K562 (cell line): Measurements from ENCODE around the gene ADAM19. TPM values are rescaled to one million over a fixed set of nuclear protein-coding genes. Genes with fewer than 3 reads are reported as not detected.

Experiments
- ATAC-seq: fragments of 200-7000 bp; cut with Tn5 transposase; 3 replicates; pipeline ENCODE4 v1.9.1; 2020; ENCODE audit warnings: moderate library complexity
- BruUV-seq: library from RNA; stranded (reverse); fragments of 400-500 nt; replicated peaks from 2 replicates; lab custom pipeline; 2021; lab: Mats Ljungman, UMichigan
- CTCF ChIA-PET: fragments of 300-600 bp; formaldehyde crosslinking; extraction: SDS; loops from one replicate; lab custom pipeline; 2021; ENCODE audit warnings: low intra/inter-chr PET ratio; lab: Yijun Ruan, JAX
- POLR2A ChIA-PET: fragments of 300-600, 350-650 bp; sonication (Branson Sonifier 250); formaldehyde crosslinking; extraction: SDS; loops from one replicate; lab custom pipeline; 2021; ENCODE audit warnings: antibody characterized with exemption, inconsistent platforms; lab: Yijun Ruan, JAX
- DNase-seq, 4 experiments: peaks; one replicate each; pipeline versions ENCODE4 v3.0.0 to v3.0.0-alpha.2; 2011 to 2018; ENCODE audit warnings: low spot score in 3 of 4, mixed read lengths in 3 of 4; ENCODE audit errors: extremely low read depth in 1 of 4
- FAIRE-seq: peaks from 2 replicates; lab custom pipeline; 2011; peaks lifted over from hg19 to GRCh38; lab: Jason Lieb, UNC
- H2AFZ ChIP-seq: 2 replicates; pipeline ENCODE4 v1.6.0; 2011; ENCODE audit warnings: low read depth, low read length, control low read depth, inconsistent platforms
- H3K27ac ChIP-seq: fragments of 200-600 bp; 3 replicates; pipeline ENCODE4 v1.8.0; 2011; ENCODE audit warnings: low read depth, mild to moderate bottlenecking, control low read depth, inconsistent platforms, low read length, moderate library complexity, mixed read lengths; ENCODE audit errors: extremely low read depth
- H3K27me3 ChIP-seq, 2 experiments: fragments of 300-600 bp in 1 of 2; 2 replicates in 1 of 2; 3 replicates in 1 of 2; pipeline versions ENCODE4 v1.6.0 to v1.8.0; 2011; ENCODE audit warnings: inconsistent platforms in 2 of 2, low read length in 2 of 2, mild to moderate bottlenecking in 1 of 2, mixed read lengths in 1 of 2, moderate library complexity in 1 of 2; ENCODE audit not compliant: control insufficient read depth in 2 of 2, insufficient read depth in 2 of 2
- H3K36me3 ChIP-seq: fragments of 300-600 bp; 3 replicates; pipeline ENCODE4 v1.8.0; 2011; ENCODE audit warnings: mild to moderate bottlenecking, low read length, inconsistent platforms; ENCODE audit not compliant: control insufficient read depth, insufficient read depth
- H3K4me1 ChIP-seq, 2 experiments: fragments of 200-600 bp in 1 of 2; replicated peaks in 1 of 2; 2 replicates in 1 of 2; 3 replicates in 1 of 2; pipeline versions ENCODE4 v1.5.1 to v1.8.0; 2011; ENCODE audit warnings: inconsistent platforms in 2 of 2, low read length in 2 of 2, mild to moderate bottlenecking in 1 of 2, mixed read lengths in 1 of 2, moderate library complexity in 1 of 2; ENCODE audit not compliant: control insufficient read depth in 2 of 2, insufficient read depth in 2 of 2
- H3K4me2 ChIP-seq: 2 replicates; pipeline ENCODE4 v1.6.1; 2011; ENCODE audit warnings: low read length, control low read depth, inconsistent platforms, mixed read lengths; ENCODE audit not compliant: insufficient read depth
- H3K4me3 ChIP-seq: fragments of 200-600 bp; sonication (generic), shearing (Covaris generic); 2 replicates; pipeline ENCODE4 v1.5.1; 2016; ENCODE audit warnings: control low read depth, inconsistent platforms
- H3K79me2 ChIP-seq: fragments of 200-600 bp; 3 replicates; pipeline ENCODE4 v1.8.0; 2011; ENCODE audit warnings: low read length, inconsistent platforms; ENCODE audit not compliant: control insufficient read depth, insufficient read depth
- H3K9ac ChIP-seq, 2 experiments: 2 replicates each; pipeline versions ENCODE4 v1.6.0 to v1.6.1; 2011; ENCODE audit warnings: low read depth in 2 of 2, low read length in 2 of 2, control low read depth in 1 of 2, inconsistent platforms in 1 of 2, mild to moderate bottlenecking in 1 of 2, mixed read lengths in 1 of 2; ENCODE audit not compliant: insufficient read depth in 1 of 2
- H3K9me1 ChIP-seq: one replicate; pipeline ENCODE4 v1.6.0; 2011; ENCODE audit warnings: inconsistent platforms, mild to moderate bottlenecking, low read length, moderate library complexity; ENCODE audit not compliant: control insufficient read depth, insufficient read depth
- H3K9me3 ChIP-seq: replicated peaks from 2 replicates; pipeline ENCODE4 v1.5.1; 2011; ENCODE audit warnings: low read depth, low read length, inconsistent platforms; ENCODE audit not compliant: control insufficient read depth, insufficient read depth
- H4K20me1 ChIP-seq: replicated peaks from 2 replicates; pipeline ENCODE4 v1.6.1; 2011; ENCODE audit warnings: low read length, inconsistent platforms, mixed read lengths; ENCODE audit not compliant: control insufficient read depth, insufficient read depth
- BACH1 ChIP-seq: fragments of 200-800 bp; sonication (Bioruptor generic); IDR thresholded peaks from 2 replicates; pipeline ENCODE4 v1.6.1; 2016; ENCODE audit warnings: missing genetic modification characterization, missing compliant biosample characterization
- NUFIP1 ChIP-seq: fragments of 450-650 bp; IDR thresholded peaks from 2 replicates; pipeline ENCODE4 v1.6.1; 2018; ENCODE audit not compliant: partially characterized antibody
- SMAD2 ChIP-seq: fragments of 150-350 bp; IDR thresholded peaks from 2 replicates; pipeline ENCODE4 v1.6.1; 2014; ENCODE audit warnings: low read depth, mild to moderate bottlenecking, low read length
- ZBTB17 ChIP-seq: fragments of 450-650 bp; formaldehyde crosslinking; IDR thresholded peaks from 2 replicates; pipeline ENCODE4 v1.4.0; 2020; ENCODE audit warnings: mild to moderate bottlenecking
- ZNF224 ChIP-seq: sonication (generic); formaldehyde crosslinking; IDR thresholded peaks from 2 replicates; pipeline ENCODE4 v1.8.0; 2022; ENCODE audit warnings: mild to moderate bottlenecking, missing genetic modification reagents
- ZNF347 ChIP-seq: fragments of 450-650 bp; formaldehyde crosslinking; IDR thresholded peaks from 2 replicates; pipeline ENCODE4 v1.4.0; 2020; ENCODE audit warnings: low read depth, mild to moderate bottlenecking, moderate library complexity
- in situ Hi-C: fragments of 300-500 bp; cut with MboI; formaldehyde crosslinking; loops from 4 replicates; pipeline ENCODE4 v1.15.0; 2018; ENCODE audit warnings: inconsistent platforms, mixed read lengths
- intact Hi-C: fragments of 100-400 bp; cut with micrococcal nuclease; formaldehyde crosslinking; loops from 2 replicates; pipeline ENCODE4 v1.14.2; 2022
- polyA plus RNA-seq, 8 experiments: library from polyadenylated mRNA; depleted of rRNA in 4 of 8; stranded (reverse) in 5 of 8; unstranded in 3 of 8; fragments of >200 nt; fragmentation: Nextera tagmentation in 2 of 8; fragmentation: Illumina TruSeq in 1 of 8; extraction: Ambion mirVana in 2 of 8; extraction: Trizol in 1 of 8; gene quantifications; 2 replicates each; pipeline versions ENCODE4 v1.2.1 to v1.2.3, GENCODE V29; 2011 to 2014; ENCODE audit warnings: inconsistent platforms in 1 of 8, missing spikeins in 1 of 8
- total RNA-seq, 7 experiments: library from RNA; depleted of rRNA in 6 of 7; stranded (reverse); fragments of >200 nt in 6 of 7; fragmentation: Illumina TruSeq in 2 of 7; extraction: Trizol in 2 of 7; gene quantifications; 2 replicates each; pipeline versions ENCODE4 v1.2.1 to v1.2.3, GENCODE V29; 2011 to 2021; ENCODE audit warnings: low replicate concordance in 1 of 7
- TF ChIP-seq, protein P1 (sequence below): sonication (generic); formaldehyde crosslinking; IDR thresholded peaks from 2 replicates; pipeline ENCODE4 v1.4.0; 2020; ENCODE audit warnings: mild to moderate bottlenecking, missing genetic modification reagents

The ADAM19 gene
- total and polyA plus RNA-seq, 9 of the 15 experiments (the other 6 are each of a cell fraction or from before 2014, with no cell fraction given): 0.11 to 1.1 (median 0.43) TPM

GRCh38 chr5:157620776-157621175 is 45.2 kb upstream of the ADAM19 start:
- no peak for TF ChIP-seq NUFIP1
- TF ChIP-seq SMAD2: no peak
- TF ChIP-seq, protein P1, sequence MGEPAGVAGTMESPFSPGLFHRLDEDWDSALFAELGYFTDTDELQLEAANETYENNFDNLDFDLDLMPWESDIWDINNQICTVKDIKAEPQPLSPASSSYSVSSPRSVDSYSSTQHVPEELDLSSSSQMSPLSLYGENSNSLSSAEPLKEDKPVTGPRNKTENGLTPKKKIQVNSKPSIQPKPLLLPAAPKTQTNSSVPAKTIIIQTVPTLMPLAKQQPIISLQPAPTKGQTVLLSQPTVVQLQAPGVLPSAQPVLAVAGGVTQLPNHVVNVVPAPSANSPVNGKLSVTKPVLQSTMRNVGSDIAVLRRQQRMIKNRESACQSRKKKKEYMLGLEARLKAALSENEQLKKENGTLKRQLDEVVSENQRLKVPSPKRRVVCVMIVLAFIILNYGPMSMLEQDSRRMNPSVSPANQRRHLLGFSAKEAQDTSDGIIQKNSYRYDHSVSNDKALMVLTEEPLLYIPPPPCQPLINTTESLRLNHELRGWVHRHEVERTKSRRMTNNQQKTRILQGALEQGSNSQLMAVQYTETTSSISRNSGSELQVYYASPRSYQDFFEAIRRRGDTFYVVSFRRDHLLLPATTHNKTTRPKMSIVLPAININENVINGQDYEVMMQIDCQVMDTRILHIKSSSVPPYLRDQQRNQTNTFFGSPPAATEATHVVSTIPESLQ (CRISPR knock-in tag): no peak
- TF ChIP-seq BACH1: no peak
- no peak for TF ChIP-seq ZNF224 (CRISPR knock-in tag)
- TF ChIP-seq ZBTB17 (CRISPR knock-in tag): no peak
- no peak for TF ChIP-seq ZNF347 (CRISPR knock-in tag)
- Histone ChIP-seq H3K27me3 (no peaks in the 10 kb centered on the region; a peak in 1 of 5 replicates), H3K4me2 (no peak overlapping the region), H3K4me3 (no peak overlapping the region), H4K20me1 (no peaks in the 10 kb centered on the region), H2AFZ (no peak overlapping the region), H3K9me1 (no peaks in the 10 kb centered on the region), H3K9ac (no peak overlapping the region), H3K4me1 (no peaks in the 10 kb centered on the region; a peak in 1 of 5 replicates), H3K9me3 (no peaks in the 10 kb centered on the region), H3K79me2 (no peaks in the 10 kb centered on the region), H3K27ac (no peak overlapping the region), H3K36me3 (no peaks in the 10 kb centered on the region)
- intact Hi-C loops: no loop called here
- ChIA-PET CTCF (no interaction called here), POLR2A (no interaction called here)
- BruUV-seq: no TSS peak
- ATAC-seq (no peak), FAIRE-seq (no peak), DNase-seq (no peak)
- in situ Hi-C loops: no loop called here
